HG02870 (cell line): Measurements from ENCODE around the gene SH3RF3.

Experiments used
- ATAC-seq: cut with Tn5 transposase; IDR thresholded peaks from one replicate; pipeline ENCODE4 v1.9.1; 2021; ENCODE audit warnings: mild to moderate bottlenecking, moderate library complexity; ENCODE audit not compliant: unreplicated experiment

The SH3RF3 gene

DNA sequence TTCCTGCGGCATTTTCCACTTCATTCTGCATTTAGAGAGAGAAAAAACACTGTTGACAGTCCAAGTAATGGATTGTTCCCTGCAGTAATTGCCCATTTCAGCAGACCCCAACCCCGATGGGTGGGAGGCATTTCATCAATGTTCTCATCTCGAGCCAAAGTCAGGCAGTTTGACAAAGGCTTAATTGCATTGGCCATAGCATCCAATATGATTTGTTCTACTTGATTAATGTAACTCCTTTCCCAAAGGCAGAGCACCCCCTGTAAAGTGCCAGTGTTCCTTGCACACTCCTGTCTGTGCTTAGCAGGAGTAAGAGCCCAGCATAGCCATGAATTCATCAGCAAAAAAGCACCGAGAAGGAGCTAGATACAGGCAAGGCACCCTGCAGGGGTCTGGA lies 310.4 kb downstream of the SH3RF3 start:
- ATAC-seq, result no peak

GRCh38 chr2:109439986-109440385 lies 311.0 kb downstream of the SH3RF3 start:
- ATAC-seq, result no peak

- no peak for ATAC-seq
These were observed 311.6 kb downstream of the SH3RF3 start for GRCh38 chr2:109440499-109441156.

DNA sequence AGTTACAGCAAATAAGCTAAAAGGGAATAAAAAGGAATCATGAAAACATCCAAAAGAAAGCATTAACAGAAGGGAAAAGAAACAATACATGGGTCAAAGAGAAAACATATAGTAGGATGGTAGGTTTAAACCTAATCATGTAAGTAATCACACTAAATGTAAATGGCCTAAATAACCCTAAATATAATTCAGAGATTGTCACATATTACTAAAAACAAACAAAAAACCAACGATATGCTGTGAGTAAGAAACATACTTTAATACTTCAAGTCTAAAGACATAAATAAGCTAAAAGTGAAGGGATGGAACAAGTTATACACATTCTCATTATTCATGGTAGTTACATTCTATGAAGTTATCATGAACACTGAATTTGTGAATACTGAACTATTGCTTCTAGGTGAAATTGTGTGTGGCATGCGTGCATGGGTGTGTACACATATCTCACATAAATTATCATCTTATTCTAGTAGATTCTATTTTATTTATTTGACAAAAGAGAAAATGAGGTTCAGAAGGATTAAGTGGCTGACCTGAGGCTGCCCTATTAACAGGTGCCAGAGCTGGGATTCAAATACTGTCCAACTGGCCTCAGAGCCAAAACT lies 313.8 kb downstream of the SH3RF3 start:
- no peak for ATAC-seq

DNA sequence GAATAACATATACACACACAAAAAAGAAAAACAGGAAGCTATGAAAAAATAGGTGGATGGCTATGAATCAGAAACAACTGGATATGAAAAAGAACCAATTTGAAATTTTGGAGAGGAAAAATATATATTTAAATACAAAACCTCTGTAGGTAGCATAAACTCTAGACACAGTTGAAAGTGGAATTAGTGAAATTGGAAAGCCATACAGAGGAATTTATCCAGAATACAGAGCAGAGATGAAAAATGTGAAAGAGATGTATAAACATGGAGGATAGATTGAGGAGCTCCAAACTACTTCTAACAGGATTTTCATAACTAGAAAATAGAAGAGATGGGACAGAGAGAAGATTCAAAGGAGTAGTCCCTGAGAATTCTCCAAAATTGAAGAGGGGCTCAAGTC lies 315.9 kb downstream of the SH3RF3 start:
- no peak for ATAC-seq

- ATAC-seq, result no peak
These were observed 317.5 kb downstream of the SH3RF3 start for GRCh38 chr2:109446278-109447131.

- no peak for ATAC-seq
These were observed 318.3 kb downstream of the SH3RF3 start for GRCh38 chr2:109447251-109447661.

- no peak for ATAC-seq
These were observed 318.8 kb downstream of the SH3RF3 start for GRCh38 chr2:109447776-109448175.

GRCh38 chr2:109448207-109448606 lies 319.2 kb downstream of the SH3RF3 start:
- no peak for ATAC-seq

DNA sequence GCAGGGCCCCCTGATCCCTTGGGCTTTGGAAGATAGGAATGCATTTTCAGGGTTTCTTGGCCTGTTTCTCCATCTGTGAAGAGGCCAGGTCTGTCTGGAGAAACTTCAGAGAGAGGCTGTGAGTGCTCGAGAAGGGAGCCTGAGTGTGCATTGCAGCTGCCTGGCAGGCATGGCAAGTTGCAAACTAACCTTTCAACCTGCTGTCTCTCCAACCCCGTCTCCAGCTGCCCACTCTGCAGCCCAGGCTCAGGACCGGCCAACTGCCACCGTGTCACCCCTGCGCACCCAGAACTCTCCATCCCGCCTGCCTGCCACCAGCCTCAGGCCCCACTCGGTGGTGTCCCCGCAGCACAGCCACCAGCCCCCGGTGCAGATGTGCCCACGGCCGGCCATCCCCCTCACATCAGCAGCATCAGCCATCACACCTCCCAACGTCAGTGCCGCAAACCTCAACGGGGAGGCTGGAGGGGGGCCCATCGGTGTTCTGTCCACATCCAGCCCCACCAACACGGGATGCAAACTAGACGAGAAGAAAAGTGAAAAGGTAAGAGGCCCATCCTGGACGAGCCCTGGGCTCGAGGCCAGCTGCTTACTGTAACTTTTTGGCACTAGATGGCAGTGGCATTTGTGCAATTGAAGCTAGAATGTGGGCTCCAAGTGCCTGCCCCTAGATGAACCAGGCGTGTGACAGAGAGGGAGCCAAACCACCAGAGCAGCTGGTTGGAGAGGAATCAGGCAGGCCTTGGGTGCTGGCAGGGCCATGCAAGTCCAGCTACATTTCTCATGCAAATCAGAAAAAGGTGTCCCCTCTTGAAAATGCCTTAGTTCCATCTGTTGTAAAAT lies 320.2 kb downstream of the SH3RF3 start:
- ATAC-seq, result no peak

DNA sequence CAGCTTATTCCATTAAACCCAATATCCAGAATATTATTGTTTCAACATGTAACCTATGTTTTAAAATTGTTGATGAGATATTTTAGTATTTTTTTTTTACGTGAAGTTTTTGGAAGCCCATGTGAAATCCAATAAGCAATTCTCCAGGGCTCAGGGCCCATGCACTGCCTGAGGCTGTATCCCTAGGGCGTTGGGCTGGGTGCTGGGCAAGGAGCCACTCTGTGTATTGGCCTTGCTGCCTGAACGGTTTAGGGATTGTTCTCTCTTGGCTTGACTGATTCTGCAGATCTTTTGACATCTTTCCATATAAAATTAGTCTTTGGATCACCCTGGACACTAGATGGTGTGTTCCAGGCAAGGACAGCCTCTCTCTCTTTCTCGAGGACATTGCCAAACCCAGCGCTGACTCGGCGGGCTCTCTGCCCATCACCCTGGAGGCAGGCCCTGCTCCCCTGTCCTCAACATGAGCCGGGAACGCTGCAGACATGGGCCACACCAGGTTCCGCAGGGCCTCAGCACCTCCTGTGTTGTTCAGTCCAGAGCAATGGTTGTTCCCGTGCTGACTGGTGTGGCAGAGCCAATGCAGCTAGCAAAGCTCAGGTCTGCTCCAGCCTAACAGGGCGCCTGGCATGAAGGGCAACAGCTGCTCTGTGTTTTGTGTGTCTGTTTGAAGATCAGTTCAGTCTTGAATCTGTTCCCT lies 321.7 kb downstream of the SH3RF3 start:
- no peak for ATAC-seq

GRCh38 chr2:109451671-109452070 lies 322.7 kb downstream of the SH3RF3 start:
- ATAC-seq, result no peak

GRCh38 chr2:109452318-109453305 lies 323.6 kb downstream of the SH3RF3 start:
- no peak for ATAC-seq

DNA sequence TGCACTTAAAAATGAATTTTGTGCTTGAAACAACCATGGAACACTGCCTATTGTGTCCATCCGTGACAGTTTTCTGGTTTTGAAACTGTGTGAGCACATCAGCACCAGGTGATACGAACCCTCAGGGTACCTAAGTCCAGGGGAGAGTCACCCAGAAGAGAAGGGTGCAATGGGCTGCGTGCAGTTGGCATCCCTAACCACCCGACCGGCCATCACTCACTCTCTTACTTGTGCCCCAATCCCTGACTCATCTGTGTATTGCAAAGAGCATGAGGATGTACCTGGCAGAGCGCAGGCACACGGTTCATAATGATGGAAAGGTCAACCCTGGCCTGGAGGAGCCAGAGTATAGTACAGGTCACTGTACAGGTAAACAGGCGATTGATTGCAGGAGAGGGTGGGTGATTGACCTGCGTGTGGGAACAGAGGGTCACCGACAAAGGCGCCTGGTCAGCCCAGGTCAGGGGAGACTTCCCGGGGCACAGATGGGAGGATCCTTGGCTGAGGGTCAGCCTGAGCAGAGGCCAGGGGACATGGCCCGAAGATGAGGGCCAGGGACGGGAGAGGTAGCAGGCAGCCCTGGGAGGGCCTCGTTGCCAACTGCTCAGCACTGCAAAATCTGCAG lies 324.5 kb downstream of the SH3RF3 start:
- ATAC-seq, result no peak

DNA sequence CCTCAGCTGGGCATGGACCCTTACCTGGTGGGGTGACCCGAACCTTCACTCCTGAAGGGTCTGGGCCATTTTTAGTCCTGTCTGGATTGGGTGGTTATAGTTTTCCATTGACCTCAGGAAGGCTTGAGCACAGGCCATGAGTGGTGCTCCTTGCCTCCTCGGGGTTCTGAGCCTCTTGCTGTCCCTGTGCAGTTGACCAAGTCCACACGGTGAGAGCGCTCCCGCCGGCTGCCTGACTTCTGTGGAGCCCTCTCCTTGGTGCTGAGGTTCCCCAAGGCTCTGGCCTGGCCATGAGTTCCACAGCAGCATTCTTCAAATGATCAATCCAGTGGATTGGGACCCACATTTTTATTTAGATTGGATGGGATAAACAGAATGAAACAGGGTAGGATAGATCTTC lies 325.3 kb downstream of the SH3RF3 start:
- ATAC-seq, result no peak

DNA sequence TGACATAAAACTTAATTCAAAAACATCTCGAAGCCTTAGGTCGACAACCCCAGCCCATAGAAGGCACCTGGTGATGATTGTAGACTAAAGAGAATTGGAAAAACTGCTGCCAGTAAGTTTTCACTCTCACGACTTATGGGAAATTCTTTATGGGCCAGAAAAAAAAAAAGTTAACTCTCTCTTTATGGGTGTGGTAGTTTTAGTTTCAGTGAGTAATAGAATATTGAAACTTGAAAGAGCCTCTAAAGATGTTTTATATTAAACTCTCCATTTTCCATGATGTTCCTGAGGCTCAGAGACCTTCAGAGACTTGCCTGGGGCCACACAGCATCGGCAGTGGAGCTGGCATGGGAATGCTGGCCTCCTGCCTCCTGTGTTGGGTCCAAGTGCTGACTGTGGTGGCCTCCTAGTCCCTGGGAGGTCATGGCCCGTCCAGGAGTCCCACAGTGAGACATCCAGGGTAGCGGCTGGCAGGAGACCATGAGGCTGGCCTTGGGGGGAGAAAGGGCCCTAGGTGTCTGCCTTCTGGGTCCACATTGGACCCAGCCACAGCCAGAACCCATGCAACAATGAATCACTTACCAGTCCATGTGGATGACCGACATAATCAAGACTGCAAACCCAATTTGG lies 325.9 kb downstream of the SH3RF3 start:
- no peak for ATAC-seq

DNA sequence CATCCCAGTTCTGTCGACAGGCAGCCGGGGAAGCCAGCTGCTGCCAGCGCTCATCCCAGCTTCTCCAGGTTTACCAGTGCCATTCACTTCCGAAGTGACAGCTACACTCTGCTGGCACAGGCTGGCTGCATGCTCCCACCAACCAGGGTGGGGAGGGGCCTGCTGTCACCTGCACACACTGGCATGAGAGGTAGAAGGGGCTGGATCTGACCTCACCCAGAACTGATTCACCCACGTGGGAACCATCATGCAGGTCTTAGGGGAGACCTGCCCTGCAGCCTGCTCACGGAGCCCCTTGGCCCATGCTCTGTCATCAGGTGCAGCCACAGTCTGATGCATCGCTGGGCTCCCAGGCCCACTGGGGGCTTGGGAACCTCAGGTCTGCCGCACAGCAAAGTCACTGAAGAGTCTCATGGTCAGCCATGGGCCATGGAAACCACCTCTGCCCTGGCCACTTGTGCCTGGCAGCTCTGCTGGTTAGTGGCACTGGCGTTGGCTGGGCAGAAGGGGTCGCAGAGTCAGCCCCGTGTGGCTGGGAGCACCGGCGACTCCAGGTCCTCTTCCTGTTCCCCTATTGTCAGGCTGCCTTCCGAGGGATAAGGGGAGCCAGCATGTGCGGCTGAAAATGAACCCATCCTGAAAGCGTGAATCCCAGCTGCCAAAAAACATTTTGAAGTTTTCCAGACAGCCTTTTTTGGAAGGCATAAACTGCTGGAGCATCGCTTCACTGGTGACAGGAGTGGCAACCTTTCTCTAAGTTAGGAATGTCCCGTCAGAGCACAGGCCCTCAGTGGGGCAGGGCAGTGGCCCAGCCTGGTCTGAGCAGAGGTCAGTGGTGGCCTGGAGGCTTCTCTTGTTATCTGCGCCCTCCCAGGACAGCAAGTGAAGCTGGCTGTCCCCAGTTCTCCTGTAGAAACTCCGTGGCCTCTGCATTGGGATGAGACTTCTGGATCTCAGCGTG lies 327.0 kb downstream of the SH3RF3 start:
- ATAC-seq, result no peak
